Measurements from ENCODE around the gene ZNF831. TPM values are rescaled to one million over a fixed set of nuclear protein-coding genes. Genes with fewer than 3 reads are reported as not detected.

The ZNF831 gene
- total RNA-seq, 1 donor from 2014 or later: not detected

GRCh38 chr20:59135093-59135492 is 28.5 kb upstream of the ZNF831 start:
- no peaks in the 10 kb centered on the region for H3K27me3 ChIP-seq (ENCODE audit: insufficient read depth, low read length)
- TF ChIP-seq EZH2 (IDR thresholded peaks at IDR 0.05; ENCODE audit: insufficient read depth, low read length) (no peak), CTCF (IDR thresholded peaks at IDR 0.05; ENCODE audit: insufficient read depth, low read depth, low read length) (no peak)
- H3K27ac Mint-ChIP-seq (ENCODE audit: unreplicated experiment): no peak overlapping the region
- FAIRE-seq (no peak), DNase-seq (ENCODE audit: low read depth) (no peak)
- H3K4me1 ChIP-seq (ENCODE audit: insufficient read depth, low read length): no peaks in the 10 kb centered on the region
- H3K4me1 Mint-ChIP-seq (ENCODE audit: low read depth, unreplicated experiment): no peaks in the 10 kb centered on the region
- H3K4me2 ChIP-seq (ENCODE audit: low read length): no peak overlapping the region
- no peak overlapping the region for H3K4me3 ChIP-seq (ENCODE audit: insufficient read depth, low read depth, low read length)
- no peaks in the 10 kb centered on the region for H4K20me1 ChIP-seq (ENCODE audit: insufficient read depth, low read length)
- H3K4me3 Mint-ChIP-seq (ENCODE audit: unreplicated experiment): no peak overlapping the region
- H3K79me2 ChIP-seq (ENCODE audit: insufficient read depth, low read length): no peaks in the 10 kb centered on the region
- no peak overlapping the region for H2AFZ ChIP-seq (ENCODE audit: low read depth, low read length)
- H3K36me3 Mint-ChIP-seq (ENCODE audit: low read depth, unreplicated experiment): no peaks in the 10 kb centered on the region
- H3K27me3 Mint-ChIP-seq (ENCODE audit: low read depth, unreplicated experiment): peaks cover 17% of the 10 kb centered on the region
- no peaks in the 10 kb centered on the region for H3K36me3 ChIP-seq (ENCODE audit: insufficient read depth, low read length)
- no peaks in the 10 kb centered on the region for H3K9me3 ChIP-seq (ENCODE audit: insufficient read depth, low read depth, low read length)
- H3K9me3 Mint-ChIP-seq (ENCODE audit: unreplicated experiment): peaks cover 11% of the 10 kb centered on the region
- no peak overlapping the region for H3K27ac ChIP-seq (ENCODE audit: low read depth, low read length)
- no peak overlapping the region for H3K9ac ChIP-seq (ENCODE audit: low read length)

GRCh38 chr20:59136027-59136426 is 27.6 kb upstream of the ZNF831 start:
- Histone ChIP-seq H2AFZ (ENCODE audit: low read depth, low read length) (no peak overlapping the region), H4K20me1 (ENCODE audit: insufficient read depth, low read length) (no peaks in the 10 kb centered on the region), H3K27me3 (ENCODE audit: insufficient read depth, low read length) (no peaks in the 10 kb centered on the region), H3K4me2 (ENCODE audit: low read length) (no peak overlapping the region), H3K36me3 (ENCODE audit: insufficient read depth, low read length) (no peaks in the 10 kb centered on the region), H3K4me3 (ENCODE audit: insufficient read depth, low read depth, low read length) (no peak overlapping the region), H3K79me2 (ENCODE audit: insufficient read depth, low read length) (no peaks in the 10 kb centered on the region), H3K9me3 (ENCODE audit: insufficient read depth, low read depth, low read length) (no peaks in the 10 kb centered on the region), H3K27ac (ENCODE audit: low read depth, low read length) (no peak overlapping the region), H3K4me1 (ENCODE audit: insufficient read depth, low read length) (no peaks in the 10 kb centered on the region), H3K9ac (ENCODE audit: low read length) (no peak overlapping the region)
- Mint-ChIP-seq H3K27me3 (ENCODE audit: low read depth, unreplicated experiment) (peaks cover 13% of the 10 kb centered on the region), H3K9me3 (ENCODE audit: unreplicated experiment) (peaks cover 11% of the 10 kb centered on the region), H3K27ac (ENCODE audit: unreplicated experiment) (no peak overlapping the region), H3K4me1 (ENCODE audit: low read depth, unreplicated experiment) (no peaks in the 10 kb centered on the region), H3K36me3 (ENCODE audit: low read depth, unreplicated experiment) (no peaks in the 10 kb centered on the region), H3K4me3 (ENCODE audit: unreplicated experiment) (no peak overlapping the region)
- DNase-seq (ENCODE audit: low read depth) (no peak), FAIRE-seq (no peak)
- TF ChIP-seq EZH2 (IDR thresholded peaks at IDR 0.05; ENCODE audit: insufficient read depth, low read length): no peak
- TF ChIP-seq CTCF (IDR thresholded peaks at IDR 0.05; ENCODE audit: insufficient read depth, low read depth, low read length): no peak

GRCh38 chr20:59137532-59137931 is 26.1 kb upstream of the ZNF831 start:
- Mint-ChIP-seq H3K27ac (ENCODE audit: unreplicated experiment) (no peak overlapping the region), H3K27me3 (ENCODE audit: low read depth, unreplicated experiment) (peaks cover 8% of the 10 kb centered on the region), H3K36me3 (ENCODE audit: low read depth, unreplicated experiment) (no peaks in the 10 kb centered on the region), H3K4me1 (ENCODE audit: low read depth, unreplicated experiment) (no peaks in the 10 kb centered on the region), H3K9me3 (ENCODE audit: unreplicated experiment) (peaks cover 11% of the 10 kb centered on the region), H3K4me3 (ENCODE audit: unreplicated experiment) (no peak overlapping the region)
- H3K9me3 ChIP-seq (ENCODE audit: insufficient read depth, low read depth, low read length): peaks cover 5% of the 10 kb centered on the region
- TF ChIP-seq CTCF (IDR thresholded peaks at IDR 0.05; ENCODE audit: insufficient read depth, low read depth, low read length) (no peak), EZH2 (IDR thresholded peaks at IDR 0.05; ENCODE audit: insufficient read depth, low read length) (no peak)
- no peak overlapping the region for H3K27ac ChIP-seq (ENCODE audit: low read depth, low read length)
- no peaks in the 10 kb centered on the region for H4K20me1 ChIP-seq (ENCODE audit: insufficient read depth, low read length)
- H3K9ac ChIP-seq (ENCODE audit: low read length): no peak overlapping the region
- H3K4me3 ChIP-seq (ENCODE audit: insufficient read depth, low read depth, low read length): no peak overlapping the region
- no peaks in the 10 kb centered on the region for H3K27me3 ChIP-seq (ENCODE audit: insufficient read depth, low read length)
- H3K4me2 ChIP-seq (ENCODE audit: low read length): no peak overlapping the region
- DNase-seq (ENCODE audit: low read depth): no peak
- no peak overlapping the region for H2AFZ ChIP-seq (ENCODE audit: low read depth, low read length)
- no peaks in the 10 kb centered on the region for H3K79me2 ChIP-seq (ENCODE audit: insufficient read depth, low read length)
- no peaks in the 10 kb centered on the region for H3K36me3 ChIP-seq (ENCODE audit: insufficient read depth, low read length)
- no peaks in the 10 kb centered on the region for H3K4me1 ChIP-seq (ENCODE audit: insufficient read depth, low read length)
- no peak for FAIRE-seq

Data from astrocyte (in vitro differentiated cells and primary cell).